ENCODE measurements around the gene KAT6B. TPM values are rescaled to one million over a fixed set of nuclear protein-coding genes. Genes with fewer than 3 reads are reported as not detected.
A peak's percentile ranks its signal among the peaks of the same experiment; 100 is the strongest.

The KAT6B gene
- total RNA-seq, 2 experiments from 2014 or later: 22.8 to 24.8 TPM

DNA sequence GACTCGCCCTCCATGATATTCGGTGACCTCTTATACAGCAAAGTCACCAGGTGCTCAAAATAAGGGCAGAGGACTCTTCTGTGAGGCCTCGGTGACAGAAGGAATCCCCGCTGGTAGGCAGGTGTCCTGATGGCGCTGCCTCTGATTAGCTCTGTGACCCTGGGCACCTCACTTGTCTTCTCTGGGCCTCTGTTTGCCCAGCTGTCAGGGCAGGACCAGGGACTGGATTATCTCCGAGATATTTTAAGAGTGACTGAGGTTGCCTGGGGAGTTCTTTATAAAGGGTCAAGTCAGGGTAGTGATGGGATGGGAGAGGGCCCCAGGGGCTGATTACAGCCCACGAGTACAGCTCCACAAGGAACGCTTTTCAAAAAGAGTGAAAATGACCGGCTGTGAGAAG is 214.2 kb downstream of the KAT6B start:
- H3K4me3 Mint-ChIP-seq: no peak overlapping the region
- no peaks in the 10 kb centered on the region for H3K9me3 Mint-ChIP-seq
- H3K36me3 Mint-ChIP-seq (ENCODE audit: low read depth): no peaks in the 10 kb centered on the region
- DNase-seq (peak; percentile 32), ATAC-seq (no peak)
- CTCF ChIA-PET: no interaction called here
- H3K27ac Mint-ChIP-seq: no peak overlapping the region
- TF ChIP-seq, protein P1, sequence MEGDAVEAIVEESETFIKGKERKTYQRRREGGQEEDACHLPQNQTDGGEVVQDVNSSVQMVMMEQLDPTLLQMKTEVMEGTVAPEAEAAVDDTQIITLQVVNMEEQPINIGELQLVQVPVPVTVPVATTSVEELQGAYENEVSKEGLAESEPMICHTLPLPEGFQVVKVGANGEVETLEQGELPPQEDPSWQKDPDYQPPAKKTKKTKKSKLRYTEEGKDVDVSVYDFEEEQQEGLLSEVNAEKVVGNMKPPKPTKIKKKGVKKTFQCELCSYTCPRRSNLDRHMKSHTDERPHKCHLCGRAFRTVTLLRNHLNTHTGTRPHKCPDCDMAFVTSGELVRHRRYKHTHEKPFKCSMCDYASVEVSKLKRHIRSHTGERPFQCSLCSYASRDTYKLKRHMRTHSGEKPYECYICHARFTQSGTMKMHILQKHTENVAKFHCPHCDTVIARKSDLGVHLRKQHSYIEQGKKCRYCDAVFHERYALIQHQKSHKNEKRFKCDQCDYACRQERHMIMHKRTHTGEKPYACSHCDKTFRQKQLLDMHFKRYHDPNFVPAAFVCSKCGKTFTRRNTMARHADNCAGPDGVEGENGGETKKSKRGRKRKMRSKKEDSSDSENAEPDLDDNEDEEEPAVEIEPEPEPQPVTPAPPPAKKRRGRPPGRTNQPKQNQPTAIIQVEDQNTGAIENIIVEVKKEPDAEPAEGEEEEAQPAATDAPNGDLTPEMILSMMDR (IDR thresholded peaks at IDR 0.05): no peak
- intact Hi-C loops (cut with micrococcal nuclease): no loop called here
- POLR2A ChIA-PET: interaction anchor here (0.6 kb wide), 1 partner anchor 786 kb away, joined by 3 read pairs; no protein-coding TSS in a partner anchor
- H3K4me1 Mint-ChIP-seq (ENCODE audit: low read depth): peaks cover 56% of the 10 kb centered on the region
- peaks cover 3% of the 10 kb centered on the region for H3K27me3 Mint-ChIP-seq

DNA sequence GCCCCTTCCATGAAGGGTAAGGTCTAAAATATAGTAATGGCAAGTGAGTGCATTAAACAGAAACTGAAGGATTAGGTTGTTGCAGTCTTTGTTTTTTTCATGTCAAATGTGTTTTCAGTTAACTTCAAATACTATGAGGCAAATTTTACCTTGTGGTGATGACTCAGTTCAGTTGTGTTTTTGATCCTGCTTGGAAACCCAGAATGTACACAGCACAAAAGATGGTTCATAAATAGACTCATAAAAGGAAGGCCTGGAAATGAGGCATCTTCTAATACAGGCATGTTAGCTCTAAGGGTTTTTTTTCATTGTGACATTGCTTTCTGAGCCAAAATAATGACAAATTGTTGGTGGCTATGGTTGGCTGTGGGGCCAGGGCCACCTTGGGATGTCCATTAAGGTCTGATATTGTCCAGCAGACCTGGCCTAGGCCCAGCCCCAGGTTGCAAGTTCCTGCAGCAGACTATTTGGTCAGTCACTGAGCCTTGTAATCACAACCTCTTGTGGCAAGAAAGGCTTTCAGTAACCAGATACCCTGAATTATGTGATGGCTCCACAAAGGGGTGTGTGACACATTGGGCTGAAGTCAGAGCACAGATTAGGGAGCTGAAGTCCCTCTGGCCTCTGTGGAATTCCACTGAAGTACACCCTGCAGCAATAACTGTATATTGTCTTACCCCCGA is 216.0 kb downstream of the KAT6B start:
- H3K4me3 Mint-ChIP-seq: no peak overlapping the region
- intact Hi-C loops (cut with micrococcal nuclease): no loop called here
- DNase-seq: no peak
- no peaks in the 10 kb centered on the region for H3K9me3 Mint-ChIP-seq
- ATAC-seq: peak; percentile 46
- CTCF ChIA-PET: interaction anchor here (1.4 kb wide), 1 partner anchor 8 kb away, joined by 4 read pairs; no protein-coding TSS in a partner anchor
- H3K27me3 Mint-ChIP-seq: peaks cover 3% of the 10 kb centered on the region
- POLR2A ChIA-PET: interaction anchor here (0.8 to 1.8 kb wide), 2 partner anchors 8 to 20 kb away, joined by 3 to 4 read pairs; no protein-coding TSS in a partner anchor
- no peaks in the 10 kb centered on the region for H3K36me3 Mint-ChIP-seq (ENCODE audit: low read depth)
- H3K27ac Mint-ChIP-seq: peak overlapping the region; percentile 57
- H3K4me1 Mint-ChIP-seq (ENCODE audit: low read depth): peaks cover 45% of the 10 kb centered on the region
- TF ChIP-seq, protein P1 (IDR thresholded peaks at IDR 0.05): no peak

DNA sequence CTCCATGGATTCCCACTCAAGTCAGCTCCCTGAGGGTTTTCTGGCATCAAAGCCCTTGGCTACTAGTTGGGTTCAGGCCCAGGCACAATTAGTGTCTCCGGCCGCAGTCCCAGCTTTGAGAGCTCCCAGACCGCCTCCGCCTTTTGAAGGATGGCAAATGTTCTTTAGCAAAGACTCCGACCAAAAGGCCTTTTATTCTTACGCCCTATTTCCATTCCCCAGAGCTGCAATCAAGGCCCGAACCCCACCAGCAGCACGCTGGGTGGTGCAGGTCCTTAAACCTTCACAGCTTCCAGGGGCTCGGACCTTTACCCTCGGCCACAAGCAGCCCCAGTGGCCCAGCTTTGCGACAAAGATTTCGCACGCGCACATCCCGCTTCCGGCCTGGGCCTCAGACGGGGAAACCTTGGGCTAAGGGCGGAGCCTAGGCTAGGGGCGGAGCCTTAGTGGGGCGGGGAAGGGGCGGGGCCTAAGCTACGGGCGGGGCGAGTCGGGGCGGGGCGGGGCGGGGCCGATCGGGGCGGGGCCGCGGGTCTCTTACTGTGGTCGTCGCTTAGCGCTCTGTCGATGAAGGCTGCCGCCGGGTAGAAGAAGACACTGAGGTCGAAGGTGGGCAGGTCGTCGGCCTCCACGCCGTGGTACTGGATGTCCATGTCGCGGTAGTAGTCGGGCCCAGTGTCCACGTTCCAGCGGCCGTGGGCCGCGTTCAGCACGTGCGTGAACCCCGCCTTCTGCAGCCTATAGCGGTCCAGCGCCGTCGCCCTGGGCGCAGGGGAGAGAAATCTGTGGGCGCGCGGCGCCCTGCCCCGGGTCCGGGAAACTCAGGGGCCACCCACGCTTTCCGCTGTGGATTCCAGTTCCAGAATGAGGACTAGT is 217.1 kb downstream of the KAT6B start:
- POLR2A ChIA-PET: interaction anchor here (0.7 to 1.8 kb wide), 3 partner anchors 9 to 26 kb away, joined by 3 to 4 read pairs (median 3); no protein-coding TSS in a partner anchor

DNA sequence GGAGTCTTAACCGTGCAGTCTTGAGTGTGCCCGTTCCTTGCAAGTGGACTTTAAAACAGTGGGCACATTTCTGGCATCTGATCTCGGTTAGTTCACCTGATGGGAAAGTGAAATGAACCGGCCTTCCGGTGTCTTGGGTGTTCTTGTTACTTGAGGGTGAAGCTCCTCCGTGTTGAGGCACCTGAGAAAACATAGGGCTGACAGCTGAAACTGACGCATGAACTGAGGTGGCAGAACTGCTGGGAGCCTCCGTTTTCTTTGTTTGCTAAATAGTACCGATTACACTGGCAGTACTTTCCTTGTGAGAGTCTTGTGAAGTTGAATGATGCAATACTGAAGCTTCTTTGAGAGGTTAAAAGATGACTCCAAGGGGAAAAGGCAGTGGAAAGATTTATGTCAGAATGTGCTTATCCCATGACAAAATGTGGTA is 222.3 kb downstream of the KAT6B start:
- ATAC-seq (no peak), DNase-seq (no peak)
- no peaks in the 10 kb centered on the region for H3K36me3 Mint-ChIP-seq (ENCODE audit: low read depth)
- ChIA-PET POLR2A (no interaction called here), CTCF (no interaction called here)
- peak overlapping the region; percentile 13 for H3K27ac Mint-ChIP-seq
- H3K9me3 Mint-ChIP-seq: no peaks in the 10 kb centered on the region
- H3K4me1 Mint-ChIP-seq (ENCODE audit: low read depth): peaks cover 19% of the 10 kb centered on the region
- peaks cover 3% of the 10 kb centered on the region for H3K27me3 Mint-ChIP-seq
- H3K4me3 Mint-ChIP-seq: no peak overlapping the region
- intact Hi-C loops (cut with micrococcal nuclease): no loop called here
- TF ChIP-seq, protein P1 (IDR thresholded peaks at IDR 0.05): no peak

More for the DNA sequence above, 217.1 kb downstream of the KAT6B start:
- H3K27ac Mint-ChIP-seq: peak overlapping the region; percentile 53
- H3K4me3 Mint-ChIP-seq: peak overlapping the region; percentile 59
- CTCF ChIA-PET: interaction anchor here (1.0 to 1.4 kb wide), 2 partner anchors 9 to 192 kb away, joined by 3 to 4 read pairs; partner anchors contain the start of gene COMTD1
- intact Hi-C loops (cut with micrococcal nuclease): no loop called here
- ATAC-seq (peak; percentile 82), DNase-seq (peak; percentile 53)
- H3K9me3 Mint-ChIP-seq: no peaks in the 10 kb centered on the region
- H3K27me3 Mint-ChIP-seq: peaks cover 3% of the 10 kb centered on the region
- peaks cover 35% of the 10 kb centered on the region for H3K4me1 Mint-ChIP-seq (ENCODE audit: low read depth)
- H3K36me3 Mint-ChIP-seq (ENCODE audit: low read depth): no peaks in the 10 kb centered on the region
- TF ChIP-seq, protein P1 (IDR thresholded peaks at IDR 0.05): no peak

Measured in activated CD8-positive, alpha-beta T cell treated with anti-CD3 and anti-CD28 coated beads for 36 hours (primary cell).